GM10266 (cell line): ENCODE data around the gene ZNF10.

Source experiments
- DNase-seq: peaks from one replicate; pipeline ENCODE4 v3.0.0; 2012; ENCODE audit errors: extremely low spot score
- TF ChIP-seq, protein P1 (sequence below): IDR thresholded peaks from 2 replicates; pipeline ENCODE4 v1.5.1; 2012; ENCODE audit warnings: mild to moderate bottlenecking, low read depth; ENCODE audit not compliant: control insufficient read depth, insufficient read depth; ENCODE audit errors: missing control alignments

ZNF10 gene

DNA sequence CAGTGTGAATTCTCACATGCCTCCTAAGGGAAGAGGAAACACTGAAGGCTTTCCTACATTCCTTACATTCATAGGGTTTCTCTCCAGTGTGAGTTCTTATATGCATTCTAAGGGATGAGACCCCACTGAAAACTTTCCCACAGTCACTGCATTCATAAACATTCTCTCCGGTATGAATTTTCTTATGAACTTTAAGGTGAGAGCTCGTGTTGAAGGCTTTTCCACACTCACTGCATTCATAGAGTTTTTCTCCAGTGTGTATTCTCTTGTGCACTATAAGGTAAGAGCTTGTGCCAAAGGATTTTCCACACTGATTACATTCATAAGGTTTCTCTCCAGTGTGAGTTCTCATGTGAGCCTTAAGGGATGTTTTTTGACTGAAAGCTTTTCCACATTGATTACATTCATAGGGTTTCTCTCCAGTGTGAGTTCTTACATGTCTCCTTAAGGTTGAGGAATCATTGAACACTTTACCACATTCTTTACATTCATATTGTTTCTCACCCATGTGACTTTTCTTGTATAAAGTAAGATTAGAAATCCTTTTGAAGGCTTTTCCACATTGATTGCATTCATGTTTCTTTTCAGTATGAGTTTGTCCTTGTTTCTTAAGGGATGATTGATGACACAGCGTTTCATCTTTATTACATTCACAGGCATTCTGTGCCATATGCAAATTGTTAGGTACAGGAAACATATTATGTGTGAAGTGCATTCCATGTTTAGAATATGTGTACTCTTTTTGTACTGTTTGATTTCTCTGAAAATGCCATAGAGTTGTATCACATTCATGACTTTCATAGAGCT lies 9.8 kb upstream of the ZNF10 start:
- no peak for DNase-seq
- TF ChIP-seq, protein P1, sequence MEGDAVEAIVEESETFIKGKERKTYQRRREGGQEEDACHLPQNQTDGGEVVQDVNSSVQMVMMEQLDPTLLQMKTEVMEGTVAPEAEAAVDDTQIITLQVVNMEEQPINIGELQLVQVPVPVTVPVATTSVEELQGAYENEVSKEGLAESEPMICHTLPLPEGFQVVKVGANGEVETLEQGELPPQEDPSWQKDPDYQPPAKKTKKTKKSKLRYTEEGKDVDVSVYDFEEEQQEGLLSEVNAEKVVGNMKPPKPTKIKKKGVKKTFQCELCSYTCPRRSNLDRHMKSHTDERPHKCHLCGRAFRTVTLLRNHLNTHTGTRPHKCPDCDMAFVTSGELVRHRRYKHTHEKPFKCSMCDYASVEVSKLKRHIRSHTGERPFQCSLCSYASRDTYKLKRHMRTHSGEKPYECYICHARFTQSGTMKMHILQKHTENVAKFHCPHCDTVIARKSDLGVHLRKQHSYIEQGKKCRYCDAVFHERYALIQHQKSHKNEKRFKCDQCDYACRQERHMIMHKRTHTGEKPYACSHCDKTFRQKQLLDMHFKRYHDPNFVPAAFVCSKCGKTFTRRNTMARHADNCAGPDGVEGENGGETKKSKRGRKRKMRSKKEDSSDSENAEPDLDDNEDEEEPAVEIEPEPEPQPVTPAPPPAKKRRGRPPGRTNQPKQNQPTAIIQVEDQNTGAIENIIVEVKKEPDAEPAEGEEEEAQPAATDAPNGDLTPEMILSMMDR: no peak

GRCh38 chr12:133124674-133125073 lies 5.8 kb upstream of the ZNF10 start:
- no peak for DNase-seq

GRCh38 chr12:133129368-133130037 lies 924 bp upstream of the ZNF10 start:
- TF ChIP-seq, protein P1: no peak
- DNase-seq: no peak

More at GRCh38 chr12:133124674-133125073, 5.8 kb upstream of the ZNF10 start:
- TF ChIP-seq, protein P1: no peak

DNA sequence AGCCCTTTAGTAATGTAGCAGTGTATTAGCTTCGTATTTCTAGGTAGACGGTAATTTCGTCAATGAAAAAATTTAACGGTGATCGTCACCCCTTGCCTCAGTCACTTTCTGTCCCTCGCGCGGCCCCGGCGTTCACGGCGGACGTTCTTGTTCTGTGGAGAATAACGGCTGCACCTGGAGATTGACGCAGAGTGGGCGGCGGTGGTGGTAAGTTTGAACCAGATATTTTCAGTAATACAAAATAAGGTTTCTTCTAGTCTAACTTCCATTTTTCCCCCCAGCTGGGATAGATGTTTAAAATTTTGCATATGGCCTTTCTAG lies 341 bp downstream of the ZNF10 start:
- peak; percentile 8 for DNase-seq
- TF ChIP-seq, protein P1: no peak

DNA sequence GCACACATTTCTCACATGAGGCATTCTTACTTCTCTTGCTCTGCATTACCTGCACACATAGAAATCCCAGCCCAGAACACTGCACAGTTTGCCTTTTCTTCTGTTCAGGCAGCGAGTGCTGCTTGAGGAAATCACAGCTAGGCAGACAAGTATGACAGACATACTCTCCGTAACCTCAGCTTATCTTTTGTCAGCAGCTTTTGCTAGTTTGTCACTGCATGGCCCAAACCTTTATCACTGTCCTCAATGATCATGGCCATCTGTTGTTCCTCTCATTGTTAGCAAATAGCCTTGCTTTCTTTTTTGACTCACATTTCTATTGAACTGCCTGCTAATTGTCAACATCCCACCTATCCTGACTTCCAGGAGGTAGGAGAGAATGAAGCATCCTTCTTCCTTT lies 5.3 kb downstream of the ZNF10 start:
- TF ChIP-seq, protein P1: no peak
- DNase-seq: no peak

GRCh38 chr12:133145981-133146380 lies 15.6 kb downstream of the ZNF10 start:
- no peak for DNase-seq
- TF ChIP-seq, protein P1: no peak

DNA sequence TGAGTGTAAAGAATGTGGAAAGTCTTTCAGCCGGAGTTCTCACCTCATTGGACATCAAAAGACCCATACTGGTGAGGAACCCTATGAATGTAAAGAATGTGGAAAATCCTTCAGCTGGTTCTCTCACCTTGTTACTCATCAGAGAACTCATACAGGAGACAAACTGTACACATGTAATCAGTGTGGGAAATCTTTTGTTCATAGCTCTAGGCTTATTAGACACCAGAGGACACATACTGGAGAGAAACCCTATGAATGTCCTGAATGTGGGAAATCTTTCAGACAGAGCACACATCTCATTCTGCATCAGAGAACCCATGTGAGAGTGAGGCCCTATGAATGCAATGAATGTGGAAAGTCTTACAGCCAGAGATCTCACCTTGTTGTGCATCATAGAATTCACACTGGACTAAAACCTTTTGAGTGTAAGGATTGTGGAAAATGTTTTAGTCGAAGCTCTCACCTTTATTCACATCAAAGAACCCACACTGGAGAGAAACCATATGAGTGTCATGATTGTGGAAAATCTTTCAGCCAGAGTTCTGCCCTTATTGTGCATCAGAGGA lies 25.8 kb downstream of the ZNF10 start:
- no peak for DNase-seq
- TF ChIP-seq, protein P1: no peak
